SK-N-SH treated with all-trans-retinoic acid at 6 μM for 48 hours (cell line): Measurements from ENCODE around the gene GC.

Experiments
- ARNTL ChIP-seq: fragments of 450-650 bp; formaldehyde crosslinking; IDR thresholded peaks from 2 replicates; pipeline ENCODE4 v1.5.0; 2020; ENCODE audit warnings: low read depth, mild to moderate bottlenecking, moderate library complexity, borderline replicate concordance
- ESRRG ChIP-seq: fragments of 250-450 bp; sonication (Bioruptor Pico); IDR thresholded peaks from 2 replicates; pipeline ENCODE4 v1.6.1; 2021; ENCODE audit warnings: mild to moderate bottlenecking
- GLIS3 ChIP-seq: fragments of 250-450 bp; sonication (Bioruptor Pico); IDR thresholded peaks from 2 replicates; pipeline ENCODE4 v1.5.0; 2020; ENCODE audit warnings: mild to moderate bottlenecking, moderate library complexity
- OSR1 ChIP-seq: fragments of 250-450 bp; sonication (Bioruptor Pico); IDR thresholded peaks from 2 replicates; pipeline ENCODE4 v1.8.0; 2022; ENCODE audit warnings: moderate library complexity, mild to moderate bottlenecking, inconsistent platforms
- PATZ1 ChIP-seq: fragments of 250-450 bp; sonication (Bioruptor Pico); IDR thresholded peaks from 2 replicates; pipeline ENCODE4 v1.8.0; 2020; ENCODE audit warnings: mild to moderate bottlenecking, moderate library complexity, borderline replicate concordance
- PPARA ChIP-seq: fragments of 250-450 bp; sonication (Bioruptor Pico); IDR thresholded peaks from 2 replicates; pipeline ENCODE4 v1.5.0; 2020; ENCODE audit warnings: mild to moderate bottlenecking, borderline replicate concordance
- ZC3H10 ChIP-seq: fragments of 250-450 bp; sonication (Bioruptor Pico); IDR thresholded peaks from 2 replicates; pipeline ENCODE4 v1.5.1; 2021; ENCODE audit warnings: mild to moderate bottlenecking, moderate library complexity
- ZNF8 ChIP-seq: fragments of 450-650 bp; formaldehyde crosslinking; IDR thresholded peaks from 2 replicates; pipeline ENCODE4 v1.5.0; 2020; ENCODE audit warnings: mild to moderate bottlenecking, moderate library complexity
- TF ChIP-seq, protein P1 (sequence below): fragments of 250-450 bp; sonication (Bioruptor Pico); IDR thresholded peaks from 2 replicates; pipeline ENCODE4 v1.5.1; 2021; ENCODE audit warnings: mild to moderate bottlenecking, moderate library complexity

DNA sequence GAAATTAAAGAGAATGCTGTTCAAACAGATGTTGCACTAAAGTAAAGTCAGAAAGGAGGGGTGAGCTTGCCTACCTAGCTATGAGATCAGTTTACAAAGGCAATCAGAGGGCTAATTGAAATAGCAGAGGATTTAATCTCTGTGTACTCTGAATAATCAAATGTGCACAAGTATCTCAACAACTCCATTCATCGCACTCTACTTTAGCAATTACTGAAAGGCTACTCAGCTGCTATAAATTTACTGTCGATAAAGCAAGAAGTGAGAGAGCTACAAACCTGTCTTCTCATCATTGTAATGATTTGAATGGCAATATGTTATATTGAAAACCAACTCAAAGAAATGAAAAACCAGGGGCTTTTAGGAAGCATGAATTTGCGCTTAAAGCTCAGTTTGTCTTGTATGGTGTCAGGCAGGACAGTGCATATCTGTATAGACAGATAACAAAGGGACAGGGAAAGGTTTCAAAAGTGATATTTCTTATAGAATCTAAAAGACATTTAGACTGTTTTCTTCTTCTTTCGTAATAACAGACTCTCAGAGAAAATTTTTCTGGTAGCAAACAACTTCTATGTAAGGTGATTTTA, 34.8 kb downstream of the GC start:
- TF ChIP-seq GLIS3 (CRISPR knock-in tag) (no peak), OSR1 (CRISPR knock-in tag) (no peak), ESRRG (CRISPR knock-in tag) (no peak), ARNTL (CRISPR knock-in tag) (no peak), PPARA (no peak), ZNF8 (CRISPR knock-in tag) (no peak), PATZ1 (CRISPR knock-in tag) (no peak), ZC3H10 (no peak)
- TF ChIP-seq, protein P1, sequence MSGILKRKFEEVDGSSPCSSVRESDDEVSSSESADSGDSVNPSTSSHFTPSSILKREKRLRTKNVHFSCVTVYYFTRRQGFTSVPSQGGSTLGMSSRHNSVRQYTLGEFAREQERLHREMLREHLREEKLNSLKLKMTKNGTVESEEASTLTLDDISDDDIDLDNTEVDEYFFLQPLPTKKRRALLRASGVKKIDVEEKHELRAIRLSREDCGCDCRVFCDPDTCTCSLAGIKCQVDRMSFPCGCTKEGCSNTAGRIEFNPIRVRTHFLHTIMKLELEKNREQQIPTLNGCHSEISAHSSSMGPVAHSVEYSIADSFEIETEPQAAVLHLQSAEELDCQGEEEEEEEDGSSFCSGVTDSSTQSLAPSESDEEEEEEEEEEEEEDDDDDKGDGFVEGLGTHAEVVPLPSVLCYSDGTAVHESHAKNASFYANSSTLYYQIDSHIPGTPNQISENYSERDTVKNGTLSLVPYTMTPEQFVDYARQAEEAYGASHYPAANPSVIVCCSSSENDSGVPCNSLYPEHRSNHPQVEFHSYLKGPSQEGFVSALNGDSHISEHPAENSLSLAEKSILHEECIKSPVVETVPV (CRISPR knock-in tag), result no peak
